ENCODE measurements around the gene RPL28.

RPL28 gene

GRCh38 chr19:55451163-55451964, 65.6 kb downstream of the RPL28 start:
- no peak for TF ChIP-seq POLR2AphosphoS5 (IDR thresholded peaks at IDR 0.05; ENCODE audit: low read depth, low read length)
- no peak for TF ChIP-seq SIN3A (IDR thresholded peaks at IDR 0.05; ENCODE audit: borderline replicate concordance, insufficient read depth, low read length)
- TF ChIP-seq REST (IDR thresholded peaks at IDR 0.05; ENCODE audit: insufficient read depth in 1 of 2, low read depth in 2 of 2, low read length in 2 of 2) = no peak
- TF ChIP-seq FOXP2 (optimal IDR thresholded peaks at IDR 0.05; ENCODE audit: borderline replicate concordance, extremely low read depth, extremely low read length, insufficient read depth) = no peak
- TF ChIP-seq TAF1 (IDR thresholded peaks at IDR 0.05; ENCODE audit: borderline replicate concordance, insufficient read depth, low read length) = no peak

- TF ChIP-seq TAF1 (IDR thresholded peaks at IDR 0.05; ENCODE audit: borderline replicate concordance, insufficient read depth, low read length) (no peak), REST (IDR thresholded peaks at IDR 0.05; ENCODE audit: insufficient read depth in 1 of 2, low read depth in 2 of 2, low read length in 2 of 2) (no peak), POLR2AphosphoS5 (IDR thresholded peaks at IDR 0.05; ENCODE audit: low read depth, low read length) (no peak), SIN3A (IDR thresholded peaks at IDR 0.05; ENCODE audit: borderline replicate concordance, insufficient read depth, low read length) (no peak), FOXP2 (optimal IDR thresholded peaks at IDR 0.05; ENCODE audit: borderline replicate concordance, extremely low read depth, extremely low read length, insufficient read depth) (no peak)
Observed at GRCh38 chr19:55451965-55452748, 66.4 kb downstream of the RPL28 start.

All from PFSK-1 (cell line).